K562 (cell line): ENCODE results near the gene SPATA2. TPM values are rescaled to one million over a fixed set of nuclear protein-coding genes. Genes with fewer than 3 reads are reported as not detected.

Experiments
- ATAC-seq: fragments of 200-7000 bp; cut with Tn5 transposase; 3 replicates; pipeline ENCODE4 v1.9.1; 2020; ENCODE audit warnings: moderate library complexity
- BruUV-seq: library from RNA; stranded (reverse); fragments of 400-500 nt; replicated peaks from 2 replicates; lab custom pipeline; 2021; lab: Mats Ljungman, UMichigan
- CTCF ChIA-PET: fragments of 300-600 bp; formaldehyde crosslinking; extraction: SDS; loops from one replicate; lab custom pipeline; 2021; ENCODE audit warnings: low intra/inter-chr PET ratio; lab: Yijun Ruan, JAX
- POLR2A ChIA-PET: fragments of 300-600, 350-650 bp; sonication (Branson Sonifier 250); formaldehyde crosslinking; extraction: SDS; loops from one replicate; lab custom pipeline; 2021; ENCODE audit warnings: antibody characterized with exemption, inconsistent platforms; lab: Yijun Ruan, JAX
- DNase-seq, 4 experiments: peaks; one replicate each; pipeline versions ENCODE4 v3.0.0 to v3.0.0-alpha.2; 2011 to 2018; ENCODE audit warnings: low spot score in 3 of 4, mixed read lengths in 3 of 4; ENCODE audit errors: extremely low read depth in 1 of 4
- FAIRE-seq: peaks from 2 replicates; lab custom pipeline; 2011; peaks lifted over from hg19 to GRCh38; lab: Jason Lieb, UNC
- H2AFZ ChIP-seq: 2 replicates; pipeline ENCODE4 v1.6.0; 2011; ENCODE audit warnings: low read depth, low read length, control low read depth, inconsistent platforms
- H3K27ac ChIP-seq: fragments of 200-600 bp; 3 replicates; pipeline ENCODE4 v1.8.0; 2011; ENCODE audit warnings: low read depth, mild to moderate bottlenecking, control low read depth, inconsistent platforms, low read length, moderate library complexity, mixed read lengths; ENCODE audit errors: extremely low read depth
- H3K27me3 ChIP-seq, 2 experiments: fragments of 300-600 bp in 1 of 2; 2 replicates in 1 of 2; 3 replicates in 1 of 2; pipeline versions ENCODE4 v1.6.0 to v1.8.0; 2011; ENCODE audit warnings: inconsistent platforms in 2 of 2, low read length in 2 of 2, mild to moderate bottlenecking in 1 of 2, mixed read lengths in 1 of 2, moderate library complexity in 1 of 2; ENCODE audit not compliant: control insufficient read depth in 2 of 2, insufficient read depth in 2 of 2
- H3K36me3 ChIP-seq: fragments of 300-600 bp; 3 replicates; pipeline ENCODE4 v1.8.0; 2011; ENCODE audit warnings: mild to moderate bottlenecking, low read length, inconsistent platforms; ENCODE audit not compliant: control insufficient read depth, insufficient read depth
- H3K4me1 ChIP-seq, 2 experiments: fragments of 200-600 bp in 1 of 2; replicated peaks in 1 of 2; 2 replicates in 1 of 2; 3 replicates in 1 of 2; pipeline versions ENCODE4 v1.5.1 to v1.8.0; 2011; ENCODE audit warnings: inconsistent platforms in 2 of 2, low read length in 2 of 2, mild to moderate bottlenecking in 1 of 2, mixed read lengths in 1 of 2, moderate library complexity in 1 of 2; ENCODE audit not compliant: control insufficient read depth in 2 of 2, insufficient read depth in 2 of 2
- H3K4me2 ChIP-seq: 2 replicates; pipeline ENCODE4 v1.6.1; 2011; ENCODE audit warnings: low read length, control low read depth, inconsistent platforms, mixed read lengths; ENCODE audit not compliant: insufficient read depth
- H3K4me3 ChIP-seq: fragments of 200-600 bp; sonication (generic), shearing (Covaris generic); 2 replicates; pipeline ENCODE4 v1.5.1; 2016; ENCODE audit warnings: control low read depth, inconsistent platforms
- H3K79me2 ChIP-seq: fragments of 200-600 bp; 3 replicates; pipeline ENCODE4 v1.8.0; 2011; ENCODE audit warnings: low read length, inconsistent platforms; ENCODE audit not compliant: control insufficient read depth, insufficient read depth
- H3K9ac ChIP-seq, 2 experiments: 2 replicates each; pipeline versions ENCODE4 v1.6.0 to v1.6.1; 2011; ENCODE audit warnings: low read depth in 2 of 2, low read length in 2 of 2, control low read depth in 1 of 2, inconsistent platforms in 1 of 2, mild to moderate bottlenecking in 1 of 2, mixed read lengths in 1 of 2; ENCODE audit not compliant: insufficient read depth in 1 of 2
- H3K9me1 ChIP-seq: one replicate; pipeline ENCODE4 v1.6.0; 2011; ENCODE audit warnings: inconsistent platforms, mild to moderate bottlenecking, low read length, moderate library complexity; ENCODE audit not compliant: control insufficient read depth, insufficient read depth
- H3K9me3 ChIP-seq: replicated peaks from 2 replicates; pipeline ENCODE4 v1.5.1; 2011; ENCODE audit warnings: low read depth, low read length, inconsistent platforms; ENCODE audit not compliant: control insufficient read depth, insufficient read depth
- H4K20me1 ChIP-seq: replicated peaks from 2 replicates; pipeline ENCODE4 v1.6.1; 2011; ENCODE audit warnings: low read length, inconsistent platforms, mixed read lengths; ENCODE audit not compliant: control insufficient read depth, insufficient read depth
- ARID1B ChIP-seq: fragments of 450-650 bp; IDR thresholded peaks from 2 replicates; pipeline ENCODE4 v1.6.1; 2016; ENCODE audit warnings: antibody characterized with exemption, mild to moderate bottlenecking, inconsistent platforms
- FUS ChIP-seq: fragments of 200-400 bp; formaldehyde crosslinking; optimal IDR thresholded peaks from 2 replicates; pipeline ENCODE3; 2017; ENCODE audit warnings: low read depth, low read length
- GABPA ChIP-seq: fragments of 200-800 bp; sonication (Bioruptor generic); conservative IDR thresholded peaks from 2 replicates; pipeline ENCODE4 v1.6.1; 2016; ENCODE audit warnings: low read depth, missing genetic modification characterization, missing compliant biosample characterization
- HMBOX1 ChIP-seq: sonication (generic); IDR thresholded peaks from 2 replicates; pipeline ENCODE4 v1.6.1; 2016
- JUND ChIP-seq, 2 experiments: IDR thresholded peaks; 2 replicates in 1 of 2; 3 replicates in 1 of 2; pipeline ENCODE4 v1.6.1; 2011; ENCODE audit warnings: borderline replicate concordance in 2 of 2, low read depth in 2 of 2, low read length in 2 of 2, improper control_type of control experiment in 1 of 2, missing biosample characterization in 1 of 2, missing genetic modification characterization in 1 of 2, missing genetic modification reagents in 1 of 2
- KLF16 ChIP-seq: IDR thresholded peaks from 2 replicates; pipeline ENCODE4 v1.6.1; 2016; ENCODE audit warnings: antibody characterized with exemption
- MAFG ChIP-seq: fragments of 450-650 bp; conservative IDR thresholded peaks from 2 replicates; pipeline ENCODE4 v1.6.1; 2016; ENCODE audit warnings: missing genetic modification characterization, missing compliant biosample characterization
- PBX2 ChIP-seq, 2 experiments: IDR thresholded peaks in 1 of 2; conservative IDR thresholded peaks in 1 of 2; 2 replicates each; pipeline ENCODE4 v1.6.1; 2016; ENCODE audit warnings: low read depth in 2 of 2, mild to moderate bottlenecking in 1 of 2, missing compliant biosample characterization in 1 of 2, missing genetic modification characterization in 1 of 2, moderate library complexity in 1 of 2
- RAD51 ChIP-seq: fragments of 450-650 bp; IDR thresholded peaks from 2 replicates; pipeline ENCODE4 v1.7.1; 2016; ENCODE audit warnings: low read depth, mild to moderate bottlenecking, borderline replicate concordance
- RUNX1 ChIP-seq: sonication (generic); IDR thresholded peaks from 2 replicates; pipeline ENCODE4 v1.6.1; 2016; ENCODE audit warnings: antibody characterized with exemption, low read depth
- SMAD4 ChIP-seq: fragments of 250-450 bp; sonication (Bioruptor Pico); conservative IDR thresholded peaks from 2 replicates; pipeline ENCODE4 v1.8.0; 2021; ENCODE audit warnings: inconsistent platforms, mild to moderate bottlenecking, moderate library complexity
- TEAD4 ChIP-seq, 2 experiments: sonication (generic) in 1 of 2; formaldehyde crosslinking in 1 of 2; IDR thresholded peaks; 2 replicates each; pipeline versions ENCODE4 v1.6.1 to v1.8.0; 2012 to 2022; ENCODE audit warnings: borderline replicate concordance in 1 of 2, inconsistent platforms in 1 of 2, low read length in 1 of 2, mild to moderate bottlenecking in 1 of 2, missing genetic modification reagents in 1 of 2
- YBX1 ChIP-seq: fragments of 450-650 bp; IDR thresholded peaks from 2 replicates; pipeline ENCODE4 v1.7.1; 2016; ENCODE audit warnings: mild to moderate bottlenecking
- YY1 ChIP-seq, 3 experiments: IDR thresholded peaks; 2 replicates each; pipeline ENCODE4 v1.6.1; 2011; ENCODE audit warnings: low read length in 2 of 3, mild to moderate bottlenecking in 2 of 3, moderate library complexity in 2 of 3, borderline replicate concordance in 1 of 3, control low read depth in 1 of 3, low read depth in 1 of 3; ENCODE audit not compliant: insufficient read depth in 3 of 3, insufficient replicate concordance in 2 of 3, control insufficient read depth in 1 of 3, insufficient read length in 1 of 3; ENCODE audit errors: extremely low read depth in 1 of 3
- ZNF316 ChIP-seq: fragments of 450-650 bp; IDR thresholded peaks from 2 replicates; pipeline ENCODE4 v1.6.1; 2016
- ZNF431 ChIP-seq: sonication (generic); formaldehyde crosslinking; IDR thresholded peaks from 2 replicates; pipeline ENCODE4 v1.8.0; 2022; ENCODE audit warnings: mild to moderate bottlenecking, missing genetic modification reagents
- WGBS: fragments of 100-300 bp; shearing (Covaris generic); methylation state at CpG from one replicate; pipeline ENCODE4 v1.1.6; 2016; ENCODE audit warnings: low coverage, mixed read lengths; ENCODE audit not compliant: insufficient coverage; ENCODE audit errors: missing lambda C conversion rate; 5-methylcytosine and 5-hydroxymethylcytosine counted together
- in situ Hi-C: fragments of 300-500 bp; cut with MboI; formaldehyde crosslinking; loops from 4 replicates; pipeline ENCODE4 v1.15.0; 2018; ENCODE audit warnings: inconsistent platforms, mixed read lengths
- intact Hi-C: fragments of 100-400 bp; cut with micrococcal nuclease; formaldehyde crosslinking; loops from 2 replicates; pipeline ENCODE4 v1.14.2; 2022
- polyA plus RNA-seq, 8 experiments: library from polyadenylated mRNA; depleted of rRNA in 4 of 8; stranded (reverse) in 5 of 8; unstranded in 3 of 8; fragments of >200 nt; fragmentation: Nextera tagmentation in 2 of 8; fragmentation: Illumina TruSeq in 1 of 8; extraction: Ambion mirVana in 2 of 8; extraction: Trizol in 1 of 8; gene quantifications; 2 replicates each; pipeline versions ENCODE4 v1.2.1 to v1.2.3, GENCODE V29; 2011 to 2014; ENCODE audit warnings: inconsistent platforms in 1 of 8, missing spikeins in 1 of 8
- total RNA-seq, 7 experiments: library from RNA; depleted of rRNA in 6 of 7; stranded (reverse); fragments of >200 nt in 6 of 7; fragmentation: Illumina TruSeq in 2 of 7; extraction: Trizol in 2 of 7; gene quantifications; 2 replicates each; pipeline versions ENCODE4 v1.2.1 to v1.2.3, GENCODE V29; 2011 to 2021; ENCODE audit warnings: low replicate concordance in 1 of 7

The SPATA2 gene
- total and polyA plus RNA-seq, 9 of the 15 experiments (the other 6 are each of a cell fraction or from before 2014, with no cell fraction given) = 0.46 to 8.2 (median 2.7) TPM

- H3K36me3 ChIP-seq = no peaks in the 10 kb centered on the region
- 12% methylated on average over 15 of the region's 15 CpGs for WGBS
- intact Hi-C loops = loop anchor here (2.0 kb wide), 3 partner anchors 14 to 318 kb away; partner anchors contain the start of gene SPATA2
- BruUV-seq = no TSS peak
- ATAC-seq (peak; percentile 95), FAIRE-seq (peak; percentile 83), DNase-seq (peak; percentile 76 to 88 (median 80))
- no peak overlapping the region for H3K4me3 ChIP-seq
- no peaks in the 10 kb centered on the region for H3K79me2 ChIP-seq
- H3K27me3 ChIP-seq = no peaks in the 10 kb centered on the region
- H4K20me1 ChIP-seq = no peaks in the 10 kb centered on the region
- H3K4me1 ChIP-seq = no peaks in the 10 kb centered on the region; a peak in 2 of 5 replicates
- no peaks in the 10 kb centered on the region for H3K9me3 ChIP-seq
- H2AFZ ChIP-seq = peak overlapping the region; percentile 80
- CTCF ChIA-PET = interaction anchor here (0.5 to 2.1 kb wide), 7 partner anchors 39 to 594 kb away, joined by 3 to 12 read pairs (median 4); no protein-coding TSS in a partner anchor
- in situ Hi-C loops = no loop called here
- peak overlapping the region in 1 of 2 experiments; percentile 62; a peak in 1 of 4 replicates for H3K9ac ChIP-seq
- no peak overlapping the region for H3K27ac ChIP-seq
- POLR2A ChIA-PET = interaction anchor here (0.6 kb wide), 1 partner anchor 38 kb away, joined by 3 read pairs; no protein-coding TSS in a partner anchor
- H3K4me2 ChIP-seq = no peak overlapping the region
- H3K9me1 ChIP-seq = no peaks in the 10 kb centered on the region
- TF ChIP-seq RUNX1 (no peak), GABPA (0 out of 2 replicates have a peak, but pooled peaks have one; percentile 29), ZNF431 (no peak), PBX2 (CRISPR knock-in tag; IDR thresholded peaks at IDR 0.05; ENCODE audit: low read depth) (no peak), PBX2 (tag; conservative IDR thresholded peaks at IDR 0.05; ENCODE audit: low read depth) (peak; percentile 53; the same call in 1 of the 2 replicates), TEAD4 (IDR thresholded peaks at IDR 0.05; ENCODE audit: low read length) (peak; percentile 69; the same call in 1 of the 2 replicates), TEAD4 (CRISPR knock-in tag; IDR thresholded peaks at IDR 0.05; ENCODE audit: borderline replicate concordance) (no peak), KLF16 (peak; percentile 67), YBX1 (no peak), HMBOX1 (peak; percentile 50; the same call in 1 of the 2 replicates), FUS (no peak), ARID1B (peak; percentile 33), MAFG (tag) (peak; percentile 19; the same call in 1 of the 2 replicates), RAD51 (no peak), SMAD4 (CRISPR knock-in tag) (0 out of 2 replicates have a peak, but pooled peaks have one; percentile 16), JUND (IDR thresholded peaks at IDR 0.05; ENCODE audit: borderline replicate concordance, low read depth, low read length) (peak; percentile 31; the same call in 1 of the 2 replicates), JUND (tag; IDR thresholded peaks at IDR 0.05; ENCODE audit: borderline replicate concordance, low read depth, low read length) (no peak), YY1 (IDR thresholded peaks at IDR 0.05; ENCODE audit: borderline replicate concordance in 1 of 3, control insufficient read depth in 1 of 3, extremely low read depth in 1 of 3, insufficient read depth in 3 of 3, insufficient read length in 1 of 3, insufficient replicate concordance in 2 of 3, low read depth in 1 of 3, low read length in 2 of 3) (no peak), ZNF316 (no peak)
Measured at GRCh38 chr20:49928411-49929141, 13.2 kb upstream of the SPATA2 start.
